ENCODE results near the gene SMAD4. TPM values are rescaled to one million over a fixed set of nuclear protein-coding genes. Genes with fewer than 3 reads are reported as not detected.

SMAD4 gene
- total RNA-seq, 1 donor from 2014 or later = 89.1 TPM

DNA sequence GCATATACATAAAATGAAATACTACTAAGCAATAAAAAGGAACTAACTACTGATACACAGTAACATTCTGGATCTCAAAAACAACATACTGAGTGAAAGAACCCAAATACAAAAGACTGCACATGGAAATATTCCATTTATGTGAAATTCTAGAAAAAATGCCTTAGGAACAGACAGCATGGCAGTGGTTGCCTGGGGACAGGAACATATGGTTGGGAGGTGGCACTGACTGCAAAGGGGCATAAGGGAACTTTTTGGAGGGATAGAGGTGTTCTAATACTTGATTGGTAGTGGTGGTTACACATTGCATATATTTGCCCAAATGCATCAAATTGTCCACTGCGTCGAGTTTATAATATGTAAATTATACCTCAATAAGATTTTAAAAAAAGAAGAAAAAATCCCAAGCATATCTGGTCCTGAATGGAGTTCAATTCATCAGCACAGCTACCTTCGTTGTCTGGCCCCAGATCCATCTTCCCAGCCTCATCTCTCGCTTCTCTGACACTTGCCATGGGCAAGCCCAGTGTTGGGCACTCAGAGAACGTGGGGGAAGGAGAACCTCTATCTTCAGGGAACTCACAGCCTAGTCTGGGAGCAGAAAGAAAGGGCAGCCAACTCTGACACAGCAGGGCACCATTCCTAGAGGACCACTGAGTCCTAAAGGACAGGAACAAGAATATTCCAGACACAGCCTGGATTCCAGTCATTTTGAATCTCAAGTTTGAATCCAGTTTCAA, 8.6 kb upstream of the SMAD4 start:
- intact Hi-C loops (cut with micrococcal nuclease) = no loop called here

DNA sequence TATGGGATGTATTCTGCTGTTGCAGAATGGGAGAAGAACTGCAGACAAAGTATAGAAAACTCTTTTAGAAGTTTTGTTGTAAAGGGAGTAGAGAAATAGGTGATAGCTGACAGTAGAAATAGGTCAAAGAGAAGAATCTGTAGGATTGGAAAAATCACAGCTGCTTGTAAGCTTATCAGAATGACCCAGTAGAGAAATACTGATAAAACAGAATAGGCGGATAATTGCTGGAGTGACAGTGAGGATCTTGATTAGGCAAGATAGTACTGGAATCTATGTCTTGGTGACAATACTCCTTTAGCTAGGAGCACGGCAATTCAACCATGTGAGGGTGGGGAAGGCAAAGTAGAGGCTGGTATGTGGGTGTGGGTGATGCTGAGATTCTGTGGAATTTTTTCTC, 4.5 kb upstream of the SMAD4 start:
- intact Hi-C loops (cut with micrococcal nuclease) = no loop called here

DNA sequence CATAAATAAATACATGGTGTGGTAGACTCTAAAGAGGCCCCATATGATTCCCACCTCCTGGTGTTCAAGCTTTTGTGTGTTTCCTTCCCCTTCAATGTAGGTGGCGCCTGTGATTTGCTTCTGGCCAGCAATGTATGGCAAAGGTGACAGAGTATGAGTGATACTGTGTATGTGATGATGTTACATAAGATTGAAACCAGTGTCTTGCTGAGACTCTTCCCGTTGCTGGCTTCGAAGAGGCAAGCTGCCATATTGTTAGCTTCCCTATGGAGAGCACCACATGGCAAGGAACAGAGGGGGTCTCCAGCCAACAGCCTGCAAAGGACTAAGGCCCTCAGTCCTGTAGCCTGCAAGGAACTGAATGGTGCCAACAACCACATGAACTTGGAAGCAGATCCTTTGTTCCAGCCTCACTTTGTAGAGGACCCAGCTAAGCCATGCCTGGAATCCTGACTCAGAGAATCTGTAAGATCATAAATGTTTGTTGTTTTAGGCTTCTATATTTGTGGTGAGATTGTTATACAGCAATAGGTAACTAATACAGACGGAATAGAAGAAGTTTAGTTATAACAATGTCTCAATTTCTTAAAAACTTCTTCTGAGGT, 1.7 kb upstream of the SMAD4 start:
- intact Hi-C loops (cut with micrococcal nuclease) = no loop called here

DNA sequence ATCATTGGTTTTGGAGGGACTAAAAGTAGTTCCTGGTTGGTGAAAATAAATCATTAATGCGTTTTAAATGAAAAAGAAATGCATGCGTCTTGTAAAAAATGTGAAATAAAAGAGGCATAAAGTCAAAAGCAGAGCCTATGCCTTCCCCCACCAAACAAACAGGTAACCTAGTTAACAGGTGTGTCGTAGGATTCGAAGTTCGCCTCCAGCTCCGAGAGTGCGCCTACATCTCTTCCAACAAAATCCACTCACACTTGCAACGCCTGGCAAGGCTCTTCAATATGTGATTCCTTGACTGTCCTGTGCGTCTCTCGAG, 677 bp upstream of the SMAD4 start:
- intact Hi-C loops (cut with micrococcal nuclease) = no loop called here

DNA sequence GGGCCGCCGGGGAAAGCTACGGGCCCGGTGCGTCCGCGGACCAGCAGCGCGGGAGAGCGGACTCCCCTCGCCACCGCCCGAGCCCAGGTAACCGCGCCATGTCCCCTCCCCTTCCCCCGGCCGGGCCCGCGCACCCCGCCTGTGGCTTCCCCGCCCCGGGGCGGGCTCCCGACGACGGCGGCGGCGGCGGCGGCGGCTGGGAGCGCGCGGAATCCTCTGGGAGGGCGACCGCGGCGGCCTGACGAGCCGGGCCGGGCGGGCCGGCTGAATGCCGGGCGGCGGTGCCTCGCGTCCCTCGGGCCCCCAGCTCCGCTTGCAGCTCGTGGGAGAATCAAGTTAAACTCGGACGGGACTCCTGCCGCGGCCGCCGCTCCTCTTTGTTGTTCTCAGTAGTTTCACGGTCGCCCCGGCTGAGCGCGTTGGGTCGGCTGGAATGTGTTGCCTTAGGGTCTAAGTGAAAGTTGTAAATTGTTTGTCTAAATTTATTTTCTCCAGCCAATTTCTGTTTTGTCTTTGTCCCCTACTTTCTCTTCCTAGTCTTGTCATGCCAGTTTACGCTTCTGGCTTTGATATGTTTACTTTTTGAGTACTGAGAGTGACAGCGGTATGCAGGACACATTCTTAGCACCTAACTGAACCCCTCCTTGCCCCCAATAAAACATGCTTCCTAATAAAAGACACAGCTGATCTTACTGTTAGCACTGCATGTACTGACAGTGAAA, 685 bp downstream of the SMAD4 start:
- intact Hi-C loops (cut with micrococcal nuclease) = loop anchor here (1.0 to 2.0 kb wide), 5 partner anchors 21 to 167 kb away; partner anchors contain the start of genes ELAC1 and MEX3C

DNA sequence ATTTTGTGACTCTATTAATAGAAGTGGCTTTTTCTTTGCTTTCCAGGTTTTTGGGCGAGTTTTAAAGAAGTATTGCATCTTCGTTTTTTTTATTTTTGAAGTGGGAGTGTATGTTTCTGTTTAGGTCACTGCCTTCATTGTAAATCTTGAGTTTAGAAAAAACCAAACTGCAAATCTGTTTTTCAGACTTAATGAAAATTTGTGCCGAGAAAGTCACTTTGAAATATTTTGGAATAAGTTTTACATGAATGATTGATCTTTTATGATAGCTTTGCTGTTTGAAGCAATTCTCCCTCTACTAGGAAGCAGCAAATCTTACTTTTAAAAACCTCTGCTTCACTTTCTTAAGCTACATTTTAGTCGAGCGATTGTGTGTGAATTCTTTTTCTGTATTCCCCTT, 2.2 kb downstream of the SMAD4 start:
- intact Hi-C loops (cut with micrococcal nuclease) = no loop called here

DNA sequence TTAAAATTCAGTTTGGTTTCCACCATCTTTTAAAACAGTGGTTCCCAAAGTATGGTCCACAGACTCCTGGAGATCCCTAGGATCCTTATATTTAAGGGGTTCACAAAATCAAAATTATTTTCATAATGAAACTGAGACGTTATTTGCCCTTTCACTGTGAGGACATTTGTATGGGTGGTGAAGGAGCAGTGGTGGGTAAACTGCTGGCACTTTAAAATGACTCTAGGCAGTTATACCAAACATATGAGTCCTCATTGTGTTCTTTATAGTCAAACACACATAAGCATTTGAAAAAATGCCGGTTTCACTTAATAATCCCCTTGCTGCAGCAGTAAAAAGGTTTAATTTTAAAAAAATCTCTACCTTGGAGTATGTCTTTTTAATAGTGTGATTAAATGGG, 7.2 kb downstream of the SMAD4 start:
- intact Hi-C loops (cut with micrococcal nuclease) = no loop called here

DNA sequence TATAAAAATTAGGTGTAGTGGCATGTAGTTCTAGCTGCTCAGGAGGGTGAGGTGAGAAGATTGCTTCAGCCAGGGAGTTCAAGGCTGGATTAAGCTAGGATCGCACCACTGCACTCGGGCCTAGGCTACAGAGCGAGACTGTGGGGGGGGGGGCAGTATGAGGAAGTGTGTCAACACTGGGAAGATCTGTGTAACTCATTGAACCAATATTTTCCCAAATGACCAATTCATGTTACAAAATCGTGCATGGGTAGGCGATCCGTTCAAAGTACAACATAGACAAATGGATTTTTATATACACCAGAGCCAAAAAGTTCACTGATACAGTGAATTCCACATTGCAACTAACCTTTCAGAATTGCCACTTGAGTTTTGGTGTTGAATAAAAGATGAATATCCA, 8.1 kb downstream of the SMAD4 start:
- intact Hi-C loops (cut with micrococcal nuclease) = no loop called here

DNA sequence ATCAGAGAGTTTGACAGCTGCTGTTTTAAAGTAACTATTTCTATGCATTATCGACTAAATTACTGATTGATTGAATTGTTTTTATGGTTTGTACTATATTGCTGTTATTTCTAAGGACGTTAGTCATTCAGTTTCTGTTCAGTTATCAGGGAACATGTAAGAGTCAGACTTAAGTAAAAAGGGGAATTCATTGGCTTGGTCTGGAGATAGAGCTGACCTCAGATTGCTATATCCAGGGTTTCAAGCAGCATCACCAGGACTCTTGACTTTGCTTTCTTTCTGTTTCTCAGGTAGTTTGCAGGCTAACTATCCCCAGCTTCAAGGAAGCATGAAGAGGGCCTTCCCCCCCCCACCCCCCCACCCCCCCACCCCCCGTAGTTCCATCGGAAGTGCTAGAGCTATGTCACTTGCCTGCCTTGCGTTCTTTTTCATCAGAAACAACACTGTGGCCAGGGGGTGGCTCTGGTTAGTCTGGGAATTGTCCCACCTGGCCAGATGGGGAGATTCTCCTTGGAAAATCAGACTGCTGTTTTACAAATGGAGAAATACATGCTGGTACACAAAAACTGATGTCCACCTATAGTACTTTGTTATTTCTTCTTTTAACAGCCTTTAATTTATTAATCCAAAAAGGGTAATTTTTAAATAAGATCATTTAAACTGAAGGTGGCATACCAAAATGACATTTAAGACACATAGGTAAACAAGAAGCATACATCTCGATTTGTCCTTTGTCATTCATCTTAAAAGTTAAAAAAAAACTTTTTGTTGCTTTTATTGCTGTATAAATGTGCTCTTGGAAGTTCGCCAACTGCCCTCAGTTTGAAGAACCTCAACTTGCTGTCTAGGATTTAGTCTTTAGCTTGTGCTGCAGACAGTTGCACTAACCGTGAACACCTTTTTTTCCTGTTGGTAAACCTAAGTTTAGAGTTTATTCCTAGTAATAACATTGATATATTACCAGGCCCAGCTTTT, 9.4 kb downstream of the SMAD4 start:
- intact Hi-C loops (cut with micrococcal nuclease) = no loop called here

DNA sequence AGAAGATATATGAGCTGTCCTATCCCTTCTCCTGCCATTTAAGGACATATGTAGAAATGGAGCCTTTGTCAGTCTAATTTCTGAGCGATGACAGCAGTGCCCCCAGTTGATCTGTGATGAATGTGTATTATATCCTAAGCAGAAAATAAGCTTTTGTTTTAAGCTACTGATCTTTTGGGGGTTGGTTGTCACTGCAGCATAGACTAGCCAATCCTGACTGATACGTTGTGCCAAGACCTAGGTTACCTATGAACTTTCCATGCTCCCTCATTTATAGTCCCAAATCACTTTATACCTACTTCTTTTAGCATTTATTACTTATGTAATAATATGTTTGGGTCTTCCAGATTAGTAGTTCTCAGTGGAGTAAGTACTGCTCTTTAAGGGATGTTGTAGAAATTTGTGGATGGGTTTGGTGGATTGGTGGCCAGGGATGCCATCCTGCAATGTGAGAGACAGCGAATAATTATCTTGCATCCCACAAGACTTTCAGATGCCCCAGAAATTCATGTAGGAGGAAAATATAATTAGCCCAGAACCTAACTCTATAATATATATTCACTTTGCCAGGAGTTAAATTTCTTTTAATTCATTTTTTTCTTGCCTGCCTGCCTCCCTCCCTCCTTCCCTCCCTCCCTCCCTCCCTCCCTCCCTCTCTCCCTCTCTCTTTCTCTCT, 11.8 kb downstream of the SMAD4 start:
- intact Hi-C loops (cut with micrococcal nuclease) = no loop called here

DNA sequence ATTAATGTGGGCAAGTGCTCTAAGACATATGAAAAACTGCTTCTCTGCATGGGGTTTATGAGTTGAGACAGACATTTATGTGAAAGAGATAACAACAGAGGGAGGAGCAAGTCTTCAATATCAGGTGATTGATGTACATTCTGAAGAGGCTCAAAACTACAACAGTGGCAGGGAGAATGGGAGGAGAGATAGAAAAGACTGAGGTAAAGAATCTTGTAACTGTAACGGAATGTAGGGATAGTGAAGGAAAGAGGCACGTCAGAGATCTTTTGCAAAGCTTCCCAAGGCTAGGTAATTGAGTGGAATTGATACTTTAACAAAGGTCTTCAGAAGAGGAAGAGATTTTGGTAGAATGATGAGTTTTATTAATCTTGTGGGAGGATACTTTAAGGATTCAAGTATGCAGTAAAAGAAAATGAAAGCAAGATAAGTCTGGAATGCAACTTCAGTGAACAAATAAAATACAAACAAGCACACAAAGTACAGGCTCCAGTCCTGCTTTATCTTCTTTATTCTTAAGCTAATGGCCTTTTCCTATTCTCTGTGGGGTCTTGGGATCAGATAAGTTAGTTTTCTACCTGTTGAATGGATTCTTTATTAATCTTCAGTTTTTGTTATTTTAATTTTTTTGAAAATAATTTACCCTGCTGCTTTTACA, 15.0 kb downstream of the SMAD4 start:
- intact Hi-C loops (cut with micrococcal nuclease) = no loop called here

DNA sequence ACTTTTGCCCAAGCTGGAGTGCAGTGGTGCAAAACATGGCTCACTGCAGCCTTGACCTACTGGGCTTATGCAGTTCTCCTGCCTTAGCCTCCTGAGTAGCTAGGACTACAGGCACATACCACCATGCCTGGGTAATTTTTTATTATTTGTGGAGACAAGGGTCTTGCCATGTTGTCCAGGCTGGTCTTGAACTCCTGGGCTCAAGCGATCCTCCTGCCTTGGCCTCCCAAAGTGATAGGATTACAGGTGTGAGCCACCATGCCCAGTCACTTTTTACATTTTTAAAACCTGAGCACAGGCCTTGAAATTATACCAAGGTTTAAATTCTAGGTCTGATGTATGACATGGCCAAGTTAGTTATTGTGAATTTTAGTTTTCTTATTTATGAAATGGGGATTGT, 18.2 kb downstream of the SMAD4 start:
- intact Hi-C loops (cut with micrococcal nuclease) = no loop called here

DNA sequence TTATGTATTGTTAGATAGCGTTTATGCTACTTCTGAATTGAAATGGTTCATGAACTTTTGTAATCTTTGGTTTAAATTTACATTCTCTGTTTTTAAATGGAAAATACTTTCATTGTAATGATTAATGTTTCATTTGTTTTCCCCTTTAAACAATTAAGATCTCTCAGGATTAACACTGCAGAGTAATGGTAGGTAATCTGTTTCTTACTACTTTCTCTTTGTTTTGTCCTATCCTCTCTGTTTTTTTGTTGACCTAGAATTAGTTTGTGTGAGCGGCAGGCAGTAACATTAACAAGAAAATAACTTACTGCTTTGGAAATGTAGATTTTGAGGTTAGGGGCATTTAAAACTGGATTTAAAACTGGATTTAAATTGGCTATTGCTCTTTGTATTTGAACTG, 19.1 kb downstream of the SMAD4 start:
- intact Hi-C loops (cut with micrococcal nuclease) = no loop called here

DNA sequence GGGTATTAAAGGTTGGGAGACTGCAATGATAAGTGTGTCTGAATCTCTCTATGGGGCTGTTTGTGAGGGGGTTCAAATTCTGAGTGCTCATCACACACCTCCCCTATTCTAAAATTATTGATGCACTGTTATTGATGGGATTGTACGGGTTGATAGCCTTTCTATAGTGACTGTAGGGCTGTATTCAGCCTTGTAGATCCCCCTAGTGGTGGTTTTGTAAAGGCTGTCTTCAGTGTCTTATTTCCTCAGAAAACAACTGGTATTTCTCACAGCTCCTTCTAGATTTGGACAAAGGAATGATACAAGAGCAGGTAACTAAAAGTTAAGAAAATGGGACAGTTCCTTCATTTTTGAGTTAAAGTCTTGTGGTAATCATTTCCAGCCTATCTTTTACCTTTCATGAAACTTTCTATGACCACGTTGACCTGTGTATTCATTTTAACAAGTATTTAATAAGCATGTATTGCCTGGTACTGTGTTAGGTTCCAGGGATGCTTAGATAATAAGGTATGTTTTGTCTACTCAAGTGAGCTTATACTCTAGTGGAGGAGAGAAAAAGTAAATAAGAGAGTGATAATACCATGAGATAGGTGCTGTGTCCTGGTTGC, 21.2 kb downstream of the SMAD4 start:
- intact Hi-C loops (cut with micrococcal nuclease) = loop anchor here (1.0 to 5.0 kb wide), 4 partner anchors 20 to 764 kb away; partner anchors contain the start of genes CXXC1 and MRO

DNA sequence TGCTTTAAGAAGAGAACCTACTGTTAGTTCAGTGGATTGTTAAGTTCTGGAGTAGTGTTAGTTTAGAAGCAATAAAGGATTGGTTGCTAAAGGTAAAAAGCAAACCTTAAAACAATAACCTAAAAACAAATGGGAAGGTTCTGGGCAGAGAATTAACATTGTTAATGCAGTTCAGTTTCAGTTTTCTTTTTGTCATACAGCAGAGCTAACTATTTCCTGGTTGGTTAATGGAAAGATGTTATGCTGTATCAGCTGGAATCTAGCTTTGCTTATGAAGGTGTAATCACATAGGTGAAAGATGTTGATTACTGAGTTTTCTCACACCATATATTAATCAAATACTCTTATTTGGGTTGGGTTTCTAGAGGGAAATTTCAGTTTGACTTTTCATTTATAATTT, 23.8 kb downstream of the SMAD4 start:
- intact Hi-C loops (cut with micrococcal nuclease) = loop anchor here (2.0 to 5.0 kb wide), 2 partner anchors 85 to 767 kb away; partner anchors contain the start of genes CXXC1 and ELAC1

DNA sequence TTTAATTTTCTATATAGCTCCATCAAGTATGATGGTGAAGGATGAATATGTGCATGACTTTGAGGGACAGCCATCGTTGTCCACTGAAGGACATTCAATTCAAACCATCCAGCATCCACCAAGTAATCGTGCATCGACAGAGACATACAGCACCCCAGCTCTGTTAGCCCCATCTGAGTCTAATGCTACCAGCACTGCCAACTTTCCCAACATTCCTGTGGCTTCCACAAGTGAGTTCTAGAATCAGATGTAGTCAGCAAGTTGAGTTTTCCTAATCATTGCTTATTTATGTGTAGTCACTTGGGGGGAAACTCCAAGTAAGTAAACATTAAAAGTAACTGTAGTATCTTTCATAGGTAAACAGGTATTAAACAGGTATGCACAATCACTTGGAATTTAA, 24.8 kb downstream of the SMAD4 start:
- intact Hi-C loops (cut with micrococcal nuclease) = loop anchor here (2.0 to 5.0 kb wide), 2 partner anchors 86 to 767 kb away; partner anchors contain the start of genes CXXC1 and ELAC1

DNA sequence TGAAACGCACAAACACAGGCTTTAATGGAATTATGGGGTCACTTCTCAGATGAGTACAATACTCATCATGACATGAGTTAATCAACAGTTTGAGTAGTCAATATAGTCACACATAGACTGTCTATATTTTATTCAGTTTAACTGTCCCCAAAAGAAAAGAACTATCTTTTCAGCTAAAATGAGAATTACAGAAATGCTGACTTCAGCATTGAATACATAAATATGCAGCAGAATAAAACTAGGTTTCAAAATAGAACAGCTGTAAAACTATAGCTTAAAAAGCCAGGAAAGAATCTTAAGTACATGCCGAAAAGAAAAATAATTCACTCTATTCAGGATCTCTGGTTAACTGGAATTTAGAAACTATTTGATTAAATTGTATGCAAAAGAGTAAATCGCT, 30.0 kb downstream of the SMAD4 start:
- intact Hi-C loops (cut with micrococcal nuclease) = no loop called here

DNA sequence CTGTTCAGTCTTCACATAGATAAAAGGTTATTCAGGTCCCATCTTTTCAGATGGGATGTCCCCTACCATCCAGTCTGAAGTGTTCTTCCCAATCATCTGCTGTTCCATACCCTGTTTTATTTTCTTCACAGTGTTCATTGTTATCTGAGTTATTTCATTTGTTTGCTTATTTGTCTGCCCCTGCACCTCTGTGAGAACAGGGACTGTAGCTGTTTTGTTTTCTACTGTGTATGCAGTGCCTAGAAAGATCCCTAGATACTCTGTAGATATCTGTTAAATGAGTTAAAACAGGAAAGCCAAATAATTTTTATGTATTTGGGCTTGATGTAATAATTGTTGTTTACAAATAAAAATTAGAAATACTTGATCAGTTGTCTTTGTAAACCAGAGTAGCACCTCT, 34.2 kb downstream of the SMAD4 start:
- intact Hi-C loops (cut with micrococcal nuclease) = no loop called here

DNA sequence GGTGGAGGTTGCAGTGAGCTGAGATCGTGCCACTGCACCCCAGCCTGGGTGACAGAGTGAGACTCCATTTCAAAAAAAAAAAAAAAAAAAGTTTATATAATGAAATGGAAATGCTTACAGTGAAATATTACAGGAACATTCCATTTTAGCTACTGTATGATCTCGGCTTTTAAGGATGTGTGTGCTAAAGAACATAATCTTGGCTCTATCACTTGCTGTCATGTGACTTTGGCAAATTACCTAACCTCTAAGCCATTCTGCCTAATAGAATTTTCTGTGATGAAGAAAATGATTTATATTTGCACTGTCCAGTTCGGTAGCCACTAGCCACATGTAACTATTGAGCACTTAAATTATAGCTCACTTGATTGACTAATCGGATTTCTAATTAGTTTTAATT, 36.3 kb downstream of the SMAD4 start:
- intact Hi-C loops (cut with micrococcal nuclease) = no loop called here

DNA sequence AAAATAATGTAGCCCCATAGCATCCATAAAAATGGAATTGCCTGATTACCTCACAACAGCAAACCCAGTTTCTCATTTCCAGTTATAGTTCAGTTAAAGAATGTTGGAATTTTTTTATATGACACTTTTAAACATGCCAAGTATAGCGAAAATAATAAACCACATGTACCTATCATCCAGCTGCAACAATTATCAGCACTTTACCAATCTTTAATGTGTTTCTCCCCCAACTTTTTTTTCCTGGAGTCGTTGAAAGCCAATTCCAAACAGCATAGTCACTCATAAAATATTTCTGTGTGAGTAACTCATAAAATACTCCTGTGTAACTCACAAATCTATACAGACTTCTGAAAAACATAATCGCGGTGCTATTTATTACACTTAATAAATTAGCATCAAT, 38.1 kb downstream of the SMAD4 start:
- intact Hi-C loops (cut with micrococcal nuclease) = no loop called here
